Parathyroid adenoma (tissue), 2 donors: Measurements from ENCODE around the gene CLEC16A.

Experiments
- H2AFZ ChIP-seq: fragments of 300-600 bp; sonication (generic); one replicate; pipeline ENCODE4 v1.7.0; 2017; ENCODE audit warnings: antibody characterized with exemption, mild to moderate bottlenecking
- H3K27ac ChIP-seq: fragments of 300-600 bp; sonication (generic); one replicate; pipeline ENCODE4 v1.7.0; 2017
- H3K27me3 ChIP-seq: fragments of 300-600 bp; sonication (generic); one replicate; pipeline ENCODE4 v1.7.0; 2017; ENCODE audit warnings: low read length; ENCODE audit not compliant: control insufficient read depth, insufficient read depth
- H3K36me3 ChIP-seq: fragments of 300-600 bp; sonication (generic); one replicate; pipeline ENCODE4 v1.7.0; 2017; ENCODE audit warnings: low read length; ENCODE audit not compliant: control insufficient read depth, insufficient read depth
- H3K4me1 ChIP-seq: fragments of 300-600 bp; sonication (generic); one replicate; pipeline ENCODE4 v1.7.0; 2017; ENCODE audit warnings: control low read depth
- H3K4me2 ChIP-seq: fragments of 300-600 bp; sonication (generic); one replicate; pipeline ENCODE4 v1.7.0; 2017; ENCODE audit warnings: low read length
- H3K4me3 ChIP-seq: fragments of 300-600 bp; sonication (generic); one replicate; pipeline ENCODE4 v1.7.0; 2017; ENCODE audit warnings: low read depth, low read length
- H3K79me2 ChIP-seq: fragments of 300-600 bp; sonication (generic); one replicate; pipeline ENCODE4 v1.7.0; 2017; ENCODE audit warnings: control low read depth
- H3K9ac ChIP-seq: fragments of 300-600 bp; sonication (generic); one replicate; pipeline ENCODE4 v1.7.0; 2017; ENCODE audit warnings: mild to moderate bottlenecking
- H3K9me3 ChIP-seq: fragments of 300-600 bp; sonication (generic); one replicate; pipeline ENCODE4 v1.7.0; 2017; ENCODE audit warnings: low read length; ENCODE audit not compliant: control insufficient read depth
- TF ChIP-seq, protein P1 (sequence below): fragments of 300-600 bp; sonication (generic); IDR thresholded peaks from one replicate; pipeline ENCODE4 v1.7.0; 2017; ENCODE audit warnings: antibody characterized with exemption, mild to moderate bottlenecking
- donor health status: primary hyperparathyroidism.

The CLEC16A gene

DNA sequence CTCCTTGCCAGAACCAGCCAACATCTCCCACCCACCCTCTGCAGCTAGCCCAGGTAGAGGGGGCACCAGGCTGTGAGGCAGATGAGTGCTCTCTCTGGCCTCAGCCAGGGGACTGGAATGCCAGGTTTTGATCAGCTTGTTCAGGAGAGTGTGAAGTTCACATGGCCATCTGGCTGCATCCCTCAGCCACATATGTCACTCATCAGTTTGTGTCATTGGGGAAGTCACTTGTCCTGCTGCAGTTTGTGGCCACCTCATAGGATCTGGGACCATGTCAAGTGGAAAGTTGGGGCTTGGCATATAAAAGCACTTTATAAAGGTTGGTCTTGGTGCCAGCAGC lies 164.1 kb downstream of the CLEC16A start:
- Histone ChIP-seq H2AFZ (no peak overlapping the region), H3K27me3 (no peaks in the 10 kb centered on the region), H3K4me2 (no peak overlapping the region), H3K36me3 (no peaks in the 10 kb centered on the region), H3K4me1 (peaks cover 13% of the 10 kb centered on the region), H3K27ac (no peak overlapping the region), H3K4me3 (no peak overlapping the region), H3K9ac (no peak overlapping the region), H3K79me2 (no peaks in the 10 kb centered on the region), H3K9me3 (no peaks in the 10 kb centered on the region)
- TF ChIP-seq, protein P1, sequence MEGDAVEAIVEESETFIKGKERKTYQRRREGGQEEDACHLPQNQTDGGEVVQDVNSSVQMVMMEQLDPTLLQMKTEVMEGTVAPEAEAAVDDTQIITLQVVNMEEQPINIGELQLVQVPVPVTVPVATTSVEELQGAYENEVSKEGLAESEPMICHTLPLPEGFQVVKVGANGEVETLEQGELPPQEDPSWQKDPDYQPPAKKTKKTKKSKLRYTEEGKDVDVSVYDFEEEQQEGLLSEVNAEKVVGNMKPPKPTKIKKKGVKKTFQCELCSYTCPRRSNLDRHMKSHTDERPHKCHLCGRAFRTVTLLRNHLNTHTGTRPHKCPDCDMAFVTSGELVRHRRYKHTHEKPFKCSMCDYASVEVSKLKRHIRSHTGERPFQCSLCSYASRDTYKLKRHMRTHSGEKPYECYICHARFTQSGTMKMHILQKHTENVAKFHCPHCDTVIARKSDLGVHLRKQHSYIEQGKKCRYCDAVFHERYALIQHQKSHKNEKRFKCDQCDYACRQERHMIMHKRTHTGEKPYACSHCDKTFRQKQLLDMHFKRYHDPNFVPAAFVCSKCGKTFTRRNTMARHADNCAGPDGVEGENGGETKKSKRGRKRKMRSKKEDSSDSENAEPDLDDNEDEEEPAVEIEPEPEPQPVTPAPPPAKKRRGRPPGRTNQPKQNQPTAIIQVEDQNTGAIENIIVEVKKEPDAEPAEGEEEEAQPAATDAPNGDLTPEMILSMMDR, result no peak

GRCh38 chr16:11109566-11109965 lies 165.2 kb downstream of the CLEC16A start:
- Histone ChIP-seq H3K4me3 (no peak overlapping the region), H3K36me3 (no peaks in the 10 kb centered on the region), H3K4me1 (peaks cover 12% of the 10 kb centered on the region), H3K27ac (no peak overlapping the region), H2AFZ (no peak overlapping the region), H3K4me2 (no peak overlapping the region), H3K9ac (no peak overlapping the region), H3K27me3 (no peaks in the 10 kb centered on the region), H3K79me2 (no peaks in the 10 kb centered on the region), H3K9me3 (no peaks in the 10 kb centered on the region)
- TF ChIP-seq, protein P1, result no peak

DNA sequence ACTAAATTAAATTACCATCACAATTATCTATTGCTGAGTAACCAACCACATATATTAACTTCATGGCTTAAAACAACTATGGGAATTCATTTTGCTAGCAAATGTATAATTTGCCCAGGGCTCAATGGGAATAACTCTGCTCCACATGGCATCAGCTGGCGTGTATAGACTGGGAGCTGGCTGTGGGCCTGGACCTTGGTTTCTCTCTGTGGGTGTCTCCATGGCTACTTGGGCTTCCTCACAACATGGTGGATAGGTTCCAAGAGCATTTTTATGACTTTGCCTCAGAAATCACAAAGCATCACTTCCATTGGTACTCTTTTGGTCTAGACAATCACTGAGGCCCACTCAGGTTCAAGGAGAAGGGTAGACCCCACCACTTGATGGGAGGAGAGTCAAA lies 166.8 kb downstream of the CLEC16A start:
- H3K9ac ChIP-seq, result no peak overlapping the region
- H2AFZ ChIP-seq, result no peak overlapping the region
- H3K4me1 ChIP-seq, result no peaks in the 10 kb centered on the region
- H3K79me2 ChIP-seq, result no peaks in the 10 kb centered on the region
- no peak overlapping the region for H3K4me3 ChIP-seq
- H3K9me3 ChIP-seq, result no peaks in the 10 kb centered on the region
- TF ChIP-seq, protein P1, result no peak
- no peak overlapping the region for H3K27ac ChIP-seq
- no peaks in the 10 kb centered on the region for H3K27me3 ChIP-seq
- no peak overlapping the region for H3K4me2 ChIP-seq
- H3K36me3 ChIP-seq, result no peaks in the 10 kb centered on the region

- no peak overlapping the region for H3K4me3 ChIP-seq
- H3K4me2 ChIP-seq, result no peak overlapping the region
- no peaks in the 10 kb centered on the region for H3K36me3 ChIP-seq
- no peaks in the 10 kb centered on the region for H3K9me3 ChIP-seq
- no peak overlapping the region for H3K9ac ChIP-seq
- H3K27me3 ChIP-seq, result no peaks in the 10 kb centered on the region
- H2AFZ ChIP-seq, result no peak overlapping the region
- no peaks in the 10 kb centered on the region for H3K79me2 ChIP-seq
- no peak overlapping the region for H3K27ac ChIP-seq
- H3K4me1 ChIP-seq, result no peaks in the 10 kb centered on the region
- TF ChIP-seq, protein P1, result no peak
Observed at GRCh38 chr16:11111856-11112634, 167.7 kb downstream of the CLEC16A start.
